Measurements from ENCODE around the gene WFDC5.
A peak's percentile ranks its signal among the peaks of the same experiment; 100 is the strongest.

DNA sequence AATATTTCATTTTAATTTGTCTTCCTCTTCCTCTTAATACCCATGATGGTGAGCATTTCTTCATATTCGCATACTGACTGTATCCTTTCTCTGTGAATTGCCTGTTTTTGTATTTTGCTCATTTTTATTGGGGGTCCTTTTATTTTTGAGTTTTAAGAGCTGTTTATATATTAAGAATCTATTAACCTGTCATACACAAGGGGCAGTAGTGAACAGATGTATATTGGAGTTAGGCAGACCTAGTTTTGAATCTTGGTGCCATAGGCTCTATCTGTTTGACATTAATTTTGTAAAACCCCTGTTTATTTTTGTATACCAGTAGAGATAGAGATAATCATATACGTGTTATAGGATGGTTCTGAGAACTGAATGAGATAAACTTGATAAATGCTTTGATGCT is 3.1 kb upstream of the WFDC5 start:
- TF ChIP-seq, protein P1, sequence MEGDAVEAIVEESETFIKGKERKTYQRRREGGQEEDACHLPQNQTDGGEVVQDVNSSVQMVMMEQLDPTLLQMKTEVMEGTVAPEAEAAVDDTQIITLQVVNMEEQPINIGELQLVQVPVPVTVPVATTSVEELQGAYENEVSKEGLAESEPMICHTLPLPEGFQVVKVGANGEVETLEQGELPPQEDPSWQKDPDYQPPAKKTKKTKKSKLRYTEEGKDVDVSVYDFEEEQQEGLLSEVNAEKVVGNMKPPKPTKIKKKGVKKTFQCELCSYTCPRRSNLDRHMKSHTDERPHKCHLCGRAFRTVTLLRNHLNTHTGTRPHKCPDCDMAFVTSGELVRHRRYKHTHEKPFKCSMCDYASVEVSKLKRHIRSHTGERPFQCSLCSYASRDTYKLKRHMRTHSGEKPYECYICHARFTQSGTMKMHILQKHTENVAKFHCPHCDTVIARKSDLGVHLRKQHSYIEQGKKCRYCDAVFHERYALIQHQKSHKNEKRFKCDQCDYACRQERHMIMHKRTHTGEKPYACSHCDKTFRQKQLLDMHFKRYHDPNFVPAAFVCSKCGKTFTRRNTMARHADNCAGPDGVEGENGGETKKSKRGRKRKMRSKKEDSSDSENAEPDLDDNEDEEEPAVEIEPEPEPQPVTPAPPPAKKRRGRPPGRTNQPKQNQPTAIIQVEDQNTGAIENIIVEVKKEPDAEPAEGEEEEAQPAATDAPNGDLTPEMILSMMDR (conservative IDR thresholded peaks at IDR 0.05) = peak; percentile 36
- TF ChIP-seq ZFX (IDR thresholded peaks at IDR 0.05) = no peak

Data from C4-2B (cell line).